Neural cell (in vitro differentiated cells): ENCODE measurements around the gene FADD. TPM values are rescaled to one million over a fixed set of nuclear protein-coding genes. Genes with fewer than 3 reads are reported as not detected.

Experiments used
- H2AFZ ChIP-seq: fragments of 200-600, 300-800 bp; sonication (generic), shearing (Covaris generic); 2 replicates; pipeline ENCODE4 v1.6.0; 2014; ENCODE audit warnings: low read depth, mild to moderate bottlenecking, antibody characterized with exemption, low read length, moderate library complexity
- H3F3A ChIP-seq: fragments of 200-600 bp; shearing (Covaris generic); 2 replicates; pipeline ENCODE4 v1.6.1; 2016; ENCODE audit warnings: mild to moderate bottlenecking, moderate library complexity, mixed read lengths, antibody characterized with exemption, low read length; ENCODE audit not compliant: insufficient read depth, poor library complexity, severe bottlenecking
- H3K27ac ChIP-seq: fragments of 200-600, 300-800 bp; sonication (generic), shearing (Covaris generic); 2 replicates; pipeline ENCODE4 v1.5.1; 2014; ENCODE audit warnings: mild to moderate bottlenecking, low read length, moderate library complexity
- H3K27me3 ChIP-seq: fragments of 300-800, 200-600 bp; sonication (generic), shearing (Covaris generic); 2 replicates; pipeline ENCODE4 v1.6.0; 2014; ENCODE audit warnings: mild to moderate bottlenecking, low read depth, low read length, moderate library complexity; ENCODE audit not compliant: insufficient read depth
- H3K36me3 ChIP-seq: fragments of 300-800, 200-600 bp; sonication (generic), shearing (Covaris generic); 2 replicates; pipeline ENCODE4 v1.5.1; 2014; ENCODE audit warnings: mild to moderate bottlenecking, antibody characterized with exemption, low read length, moderate library complexity; ENCODE audit not compliant: insufficient read depth
- H3K4me2 ChIP-seq: fragments of 300-800, 200-600 bp; sonication (generic), shearing (Covaris generic); 2 replicates; pipeline ENCODE4 v1.6.0; 2014; ENCODE audit warnings: mild to moderate bottlenecking, low read length
- H3K4me3 ChIP-seq: fragments of 300-800, 200-600 bp; sonication (generic), shearing (Covaris generic); 2 replicates; pipeline ENCODE4 v1.5.1; 2014; ENCODE audit warnings: mild to moderate bottlenecking, low read length, moderate library complexity
- H3K79me2 ChIP-seq: fragments of 200-600 bp; shearing (Covaris generic); replicated peaks from 2 replicates; pipeline ENCODE4 v1.6.0; 2014; ENCODE audit warnings: mild to moderate bottlenecking, low read length, moderate library complexity; ENCODE audit not compliant: insufficient read depth
- H3K9ac ChIP-seq: fragments of 300-800, 200-600 bp; sonication (generic), shearing (Covaris generic); 2 replicates; pipeline ENCODE4 v1.6.1; 2016; ENCODE audit warnings: mild to moderate bottlenecking, low read length, mixed read lengths
- H3K9me2 ChIP-seq: fragments of 200-600 bp; shearing (Covaris generic); 2 replicates; pipeline ENCODE4 v1.6.1; 2016; ENCODE audit warnings: mild to moderate bottlenecking, low read length, mixed read lengths; ENCODE audit not compliant: insufficient read depth
- H3K9me3 ChIP-seq: fragments of 200-600, 300-800 bp; sonication (generic), shearing (Covaris generic); 2 replicates; pipeline ENCODE4 v1.6.1; 2016; ENCODE audit warnings: mild to moderate bottlenecking, mixed run types, low read length, moderate library complexity, mixed read lengths
- H4K20me1 ChIP-seq: fragments of 200-600 bp; shearing (Covaris generic); 2 replicates; pipeline ENCODE4 v1.6.1; 2016; ENCODE audit warnings: mild to moderate bottlenecking, mixed run types; ENCODE audit not compliant: insufficient read depth
- CTCF ChIP-seq: fragments of 450-650 bp; IDR thresholded peaks from 2 replicates; pipeline ENCODE4 v1.5.1; 2014; ENCODE audit warnings: antibody characterized with exemption, mild to moderate bottlenecking, moderate library complexity; ENCODE audit not compliant: poor library complexity, severe bottlenecking
- EZH2 ChIP-seq: fragments of 200-600, 300-800 bp; shearing (Covaris generic), sonication (generic); IDR thresholded peaks from 2 replicates; pipeline ENCODE4 v1.6.1; 2014; ENCODE audit warnings: antibody characterized with exemption, low read length, borderline replicate concordance, mild to moderate bottlenecking; ENCODE audit not compliant: insufficient read depth, poor library complexity, severe bottlenecking
- MXI1 ChIP-seq: fragments of 450-650 bp; conservative IDR thresholded peaks from 2 replicates; pipeline ENCODE4 v1.6.1; 2014; ENCODE audit warnings: antibody characterized with exemption, mild to moderate bottlenecking; ENCODE audit not compliant: poor library complexity, severe bottlenecking
- POLR2AphosphoS5 ChIP-seq: IDR thresholded peaks from 2 replicates; pipeline ENCODE4 v1.6.1; 2012
- RAD21 ChIP-seq: fragments of 450-650 bp; conservative IDR thresholded peaks from 2 replicates; pipeline ENCODE4 v1.6.1; 2014; ENCODE audit warnings: antibody characterized with exemption, mild to moderate bottlenecking, moderate library complexity
- REST ChIP-seq: IDR thresholded peaks from 2 replicates; pipeline ENCODE4 v1.6.1; 2012; ENCODE audit warnings: borderline replicate concordance
- SMC3 ChIP-seq: fragments of 450-650 bp; conservative IDR thresholded peaks from 2 replicates; pipeline ENCODE4 v1.6.1; 2014; ENCODE audit warnings: antibody characterized with exemption, mild to moderate bottlenecking, moderate library complexity; ENCODE audit not compliant: poor library complexity
- TAF1 ChIP-seq: IDR thresholded peaks from 2 replicates; pipeline ENCODE4 v1.6.1; 2012; ENCODE audit warnings: low read depth
- polyA plus RNA-seq: library from polyadenylated mRNA; depleted of rRNA; stranded (reverse); fragments of >200 nt; gene quantifications from 2 replicates; pipeline ENCODE4 v1.2.3, GENCODE V29; 2014

FADD gene
- polyA plus RNA-seq, 1 donor from 2014 or later = 23.1 TPM

- no peak overlapping the region for H2AFZ ChIP-seq
These were observed 1.3 kb downstream of the FADD start for GRCh38 chr11:70204466-70204799.

GRCh38 chr11:70205049-70205725, 2.1 kb downstream of the FADD start:
- H3K27me3 ChIP-seq = no peaks in the 10 kb centered on the region
- no peak overlapping the region for H3K9ac ChIP-seq
- H4K20me1 ChIP-seq = no peaks in the 10 kb centered on the region
- no peaks in the 10 kb centered on the region for H3K36me3 ChIP-seq
- no peaks in the 10 kb centered on the region for H3F3A ChIP-seq
- H3K27ac ChIP-seq = no peak overlapping the region
- no peaks in the 10 kb centered on the region for H3K9me2 ChIP-seq
- H3K9me3 ChIP-seq = no peaks in the 10 kb centered on the region
- H3K4me3 ChIP-seq = peak overlapping the region; percentile 85
- H3K79me2 ChIP-seq = peaks cover 10% of the 10 kb centered on the region
- H3K4me2 ChIP-seq = no peak overlapping the region
- no peak overlapping the region for H2AFZ ChIP-seq
- TF ChIP-seq REST (no peak), MXI1 (no peak), CTCF (no peak), SMC3 (no peak), RAD21 (no peak), POLR2AphosphoS5 (no peak)

More at GRCh38 chr11:70204466-70204799, 1.3 kb downstream of the FADD start:
- Histone ChIP-seq H3F3A (no peaks in the 10 kb centered on the region), H3K4me3 (peak overlapping the region; percentile 85), H3K36me3 (no peaks in the 10 kb centered on the region), H3K9ac (peak overlapping the region; percentile 87), H3K9me3 (no peaks in the 10 kb centered on the region), H3K27ac (no peak overlapping the region), H3K9me2 (no peaks in the 10 kb centered on the region), H3K27me3 (no peaks in the 10 kb centered on the region), H4K20me1 (no peaks in the 10 kb centered on the region), H3K79me2 (peaks cover 10% of the 10 kb centered on the region), H3K4me2 (peak overlapping the region; percentile 91)
- TF ChIP-seq CTCF = no peak
- TF ChIP-seq SMC3 = no peak
- TF ChIP-seq TAF1 = no peak
- TF ChIP-seq MXI1 = no peak
- TF ChIP-seq REST = no peak
- no peak for TF ChIP-seq EZH2
